ACC112 (cell line): ENCODE measurements around the gene NT5DC2.

ENCODE experiments used
- H2AFZ ChIP-seq: fragments of 200-600 bp; sonication (generic); one replicate; pipeline ENCODE4 v1.6.0; 2017; ENCODE audit warnings: antibody characterized with exemption, low read length; ENCODE audit not compliant: unreplicated experiment
- H3K27ac ChIP-seq: fragments of 200-600 bp; sonication (generic); 2 replicates; pipeline ENCODE4 v1.5.1; 2014; ENCODE audit warnings: low read depth, mild to moderate bottlenecking, antibody characterized with exemption, low read length, moderate library complexity
- H3K27me3 ChIP-seq: fragments of 200-600 bp; sonication (generic); 2 replicates; pipeline ENCODE4 v1.6.1; 2014; ENCODE audit warnings: mild to moderate bottlenecking, antibody characterized with exemption, low read length, moderate library complexity, mixed read lengths; ENCODE audit not compliant: insufficient read depth
- H3K36me3 ChIP-seq: fragments of 200-600 bp; sonication (generic); 2 replicates; pipeline ENCODE4 v1.6.1; 2016; ENCODE audit warnings: mild to moderate bottlenecking, antibody characterized with exemption, low read length, moderate library complexity, mixed read lengths; ENCODE audit not compliant: insufficient read depth
- H3K4me1 ChIP-seq: fragments of 200-600 bp; sonication (generic); one replicate; pipeline ENCODE4 v1.6.1; 2016; ENCODE audit warnings: low read length, mixed read lengths; ENCODE audit not compliant: insufficient read depth, unreplicated experiment, control insufficient read depth
- H3K4me3 ChIP-seq: fragments of 200-600 bp; sonication (generic); 2 replicates; pipeline ENCODE4 v1.5.1; 2014; ENCODE audit warnings: mild to moderate bottlenecking, low read depth, low read length
- H3K79me2 ChIP-seq: fragments of 200-600 bp; sonication (generic); one replicate; pipeline ENCODE4 v1.6.0; 2016; ENCODE audit warnings: low read length; ENCODE audit not compliant: control insufficient read depth, unreplicated experiment, insufficient read depth

The NT5DC2 gene

DNA sequence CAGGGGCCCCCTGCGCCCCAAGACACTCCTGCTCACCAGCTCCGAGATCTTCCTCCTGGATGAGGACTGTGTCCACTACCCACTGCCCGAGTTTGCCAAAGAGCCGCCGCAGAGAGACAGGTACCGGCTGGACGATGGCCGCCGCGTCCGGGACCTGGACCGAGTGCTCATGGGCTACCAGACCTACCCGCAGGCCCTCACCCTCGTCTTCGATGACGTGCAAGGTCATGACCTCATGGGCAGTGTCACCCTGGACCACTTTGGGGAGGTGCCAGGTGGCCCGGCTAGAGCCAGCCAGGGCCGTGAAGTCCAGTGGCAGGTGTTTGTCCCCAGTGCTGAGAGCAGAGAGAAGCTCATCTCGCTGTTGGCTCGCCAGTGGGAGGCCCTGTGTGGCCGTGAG lies 41.6 kb downstream of the NT5DC2 start:
- Histone ChIP-seq H3K4me1 (peaks cover 12% of the 10 kb centered on the region), H3K4me3 (no peak overlapping the region), H2AFZ (no peak overlapping the region), H3K27ac (no peak overlapping the region), H3K79me2 (no peaks in the 10 kb centered on the region), H3K36me3 (peaks cover 3% of the 10 kb centered on the region; the same call in 1 of the 2 replicates), H3K27me3 (no peaks in the 10 kb centered on the region)

DNA sequence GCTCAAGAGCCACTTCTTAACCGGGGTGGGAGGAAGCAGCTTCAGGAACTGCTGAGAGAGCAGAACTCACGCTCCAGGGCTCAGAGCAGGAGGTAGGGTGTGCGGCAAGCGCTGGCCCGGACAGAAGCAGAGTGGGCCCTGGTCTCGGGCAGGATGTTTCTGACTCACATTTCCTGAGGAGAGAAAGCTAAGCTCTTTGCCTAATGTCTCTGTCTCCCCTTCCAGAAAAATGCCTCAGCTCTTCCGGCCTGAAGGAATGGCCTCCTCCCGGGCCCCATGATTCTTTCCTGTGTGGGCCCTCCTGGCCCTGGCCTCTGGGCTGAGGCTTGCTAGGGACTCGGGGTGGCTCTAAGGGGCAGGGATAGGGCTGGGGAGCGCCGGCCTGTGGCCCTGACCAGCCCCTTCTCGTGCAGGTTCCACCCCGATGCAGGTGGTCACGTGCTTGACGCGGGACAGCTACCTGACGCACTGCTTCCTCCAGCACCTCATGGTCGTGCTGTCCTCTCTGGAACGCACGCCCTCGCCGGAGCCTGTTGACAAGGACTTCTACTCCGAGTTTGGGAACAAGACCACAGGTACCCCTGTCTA lies 42.6 kb downstream of the NT5DC2 start:
- Histone ChIP-seq H3K27ac (no peak overlapping the region), H3K36me3 (peaks cover 3% of the 10 kb centered on the region; the same call in 1 of the 2 replicates), H2AFZ (no peak overlapping the region), H3K27me3 (no peaks in the 10 kb centered on the region), H3K79me2 (no peaks in the 10 kb centered on the region), H3K4me1 (peaks cover 8% of the 10 kb centered on the region), H3K4me3 (no peak overlapping the region)

DNA sequence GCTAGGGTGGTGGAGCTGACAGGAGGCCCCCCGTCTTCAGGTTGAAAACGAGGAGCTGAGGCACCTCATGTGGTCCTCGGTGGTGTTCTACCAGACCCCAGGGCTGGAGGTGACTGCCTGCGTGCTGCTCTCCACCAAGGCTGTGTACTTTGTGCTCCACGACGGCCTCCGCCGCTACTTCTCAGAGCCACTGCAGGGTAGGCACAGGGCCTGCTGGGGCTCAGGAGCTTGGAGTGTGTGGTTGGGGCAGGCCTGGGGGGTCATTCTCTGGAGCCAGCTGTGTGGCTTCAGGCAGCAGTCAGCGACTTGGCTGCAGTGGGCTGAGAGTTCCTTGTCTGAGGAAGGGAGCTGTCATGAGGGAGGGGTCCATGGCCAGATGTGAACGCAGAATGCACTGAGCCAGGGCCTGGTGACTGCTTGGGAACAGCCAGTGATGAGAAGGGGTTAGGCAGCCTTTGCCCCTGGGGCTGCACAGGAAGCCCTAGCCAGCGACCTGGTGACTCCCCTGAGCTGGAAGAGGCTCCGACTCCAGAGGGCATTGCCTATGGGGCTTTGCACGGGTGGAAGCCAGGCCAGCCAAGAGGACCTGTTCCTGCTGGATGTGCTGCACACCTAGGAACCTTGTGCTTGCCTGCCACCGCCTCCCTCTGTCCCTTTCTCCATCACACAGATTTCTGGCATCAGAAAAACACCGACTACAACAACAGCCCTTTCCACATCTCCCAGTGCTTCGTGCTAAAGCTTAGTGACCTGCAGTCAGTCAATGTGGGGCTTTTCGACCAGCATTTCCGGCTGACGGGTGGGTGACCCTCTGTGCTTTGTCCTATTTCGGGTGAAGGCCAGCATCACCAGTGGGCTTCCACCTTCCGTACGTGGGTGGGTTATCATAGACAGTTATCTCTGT lies 43.4 kb downstream of the NT5DC2 start:
- no peaks in the 10 kb centered on the region for H3K27me3 ChIP-seq
- peaks cover 3% of the 10 kb centered on the region; the same call in 1 of the 2 replicates for H3K36me3 ChIP-seq
- H2AFZ ChIP-seq, result no peak overlapping the region
- no peak overlapping the region for H3K4me3 ChIP-seq
- peaks cover under 1% of the 10 kb centered on the region for H3K4me1 ChIP-seq
- H3K79me2 ChIP-seq, result no peaks in the 10 kb centered on the region
- H3K27ac ChIP-seq, result no peak overlapping the region

DNA sequence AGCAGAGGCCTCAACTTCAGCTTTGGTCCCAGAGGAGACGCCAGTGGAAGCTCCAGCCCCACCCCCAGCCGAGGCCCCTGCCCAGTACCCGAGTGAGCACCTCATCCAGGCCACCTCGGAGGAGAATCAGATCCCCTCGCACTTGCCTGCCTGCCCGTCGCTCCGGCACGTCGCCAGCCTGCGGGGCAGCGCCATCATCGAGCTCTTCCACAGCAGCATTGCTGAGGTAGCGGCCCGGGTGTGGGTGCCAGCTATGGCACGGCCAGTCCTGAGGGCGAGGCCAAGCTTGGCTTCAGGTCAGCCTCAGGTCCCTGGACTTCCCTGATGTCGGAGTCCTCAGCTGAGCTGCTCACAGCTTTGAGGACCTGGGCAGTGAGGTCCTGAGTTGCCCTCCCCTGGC lies 44.2 kb downstream of the NT5DC2 start:
- Histone ChIP-seq H3K4me3 (no peak overlapping the region), H3K27me3 (no peaks in the 10 kb centered on the region), H3K79me2 (no peaks in the 10 kb centered on the region), H3K27ac (no peak overlapping the region), H2AFZ (no peak overlapping the region), H3K4me1 (no peaks in the 10 kb centered on the region), H3K36me3 (peaks cover 3% of the 10 kb centered on the region; the same call in 1 of the 2 replicates)

DNA sequence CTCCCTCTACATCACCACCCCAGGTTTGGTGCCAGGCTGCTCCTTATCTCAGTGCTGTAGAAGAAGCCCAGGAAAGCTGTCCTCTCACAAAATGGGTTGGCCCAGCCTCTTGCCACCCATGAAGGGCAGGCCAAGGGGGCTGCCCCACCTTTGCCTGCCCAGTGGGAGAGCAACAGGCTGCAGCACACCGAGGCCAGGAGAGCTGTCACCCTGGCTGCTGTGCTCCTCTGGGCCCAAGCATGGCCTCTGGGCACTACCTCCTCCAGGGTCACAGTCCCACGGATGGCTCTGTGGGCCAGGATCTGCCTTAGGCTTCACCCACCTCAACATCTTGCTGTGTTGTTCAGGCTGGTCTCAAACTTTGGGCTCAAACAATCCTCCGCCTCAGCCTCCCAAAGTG lies 44.9 kb downstream of the NT5DC2 start:
- Histone ChIP-seq H3K79me2 (no peaks in the 10 kb centered on the region), H3K36me3 (peaks cover 3% of the 10 kb centered on the region; the same call in 1 of the 2 replicates), H3K27ac (no peak overlapping the region), H2AFZ (no peak overlapping the region), H3K4me1 (no peaks in the 10 kb centered on the region), H3K27me3 (no peaks in the 10 kb centered on the region), H3K4me3 (no peak overlapping the region)

DNA sequence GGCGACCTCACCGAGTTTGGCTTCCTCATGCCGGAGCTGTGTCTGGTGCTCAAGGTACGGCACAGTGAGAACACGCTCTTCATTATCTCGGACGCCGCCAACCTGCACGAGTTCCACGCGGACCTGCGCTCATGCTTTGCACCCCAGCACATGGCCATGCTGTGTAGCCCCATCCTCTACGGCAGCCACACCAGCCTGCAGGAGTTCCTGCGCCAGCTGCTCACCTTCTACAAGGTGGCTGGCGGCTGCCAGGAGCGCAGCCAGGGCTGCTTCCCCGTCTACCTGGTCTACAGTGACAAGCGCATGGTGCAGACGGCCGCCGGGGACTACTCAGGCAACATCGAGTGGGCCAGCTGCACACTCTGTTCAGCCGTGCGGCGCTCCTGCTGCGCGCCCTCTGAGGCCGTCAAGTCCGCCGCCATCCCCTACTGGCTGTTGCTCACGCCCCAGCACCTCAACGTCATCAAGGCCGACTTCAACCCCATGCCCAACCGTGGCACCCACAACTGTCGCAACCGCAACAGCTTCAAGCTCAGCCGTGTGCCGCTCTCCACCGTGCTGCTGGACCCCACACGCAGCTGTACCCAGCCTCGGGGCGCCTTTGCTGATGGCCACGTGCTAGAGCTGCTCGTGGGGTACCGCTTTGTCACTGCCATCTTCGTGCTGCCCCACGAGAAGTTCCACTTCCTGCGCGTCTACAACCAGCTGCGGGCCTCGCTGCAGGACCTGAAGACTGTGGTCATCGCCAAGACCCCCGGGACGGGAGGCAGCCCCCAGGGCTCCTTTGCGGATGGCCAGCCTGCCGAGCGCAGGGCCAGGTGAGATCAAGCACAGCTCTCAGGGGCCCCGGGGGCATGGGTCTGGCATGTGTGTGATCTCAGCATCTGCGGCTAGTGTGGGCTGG lies 45.6 kb downstream of the NT5DC2 start:
- no peak overlapping the region for H3K27ac ChIP-seq
- H3K79me2 ChIP-seq, result no peaks in the 10 kb centered on the region
- H3K4me3 ChIP-seq, result no peak overlapping the region
- H3K36me3 ChIP-seq, result peaks cover 3% of the 10 kb centered on the region; the same call in 1 of the 2 replicates
- no peaks in the 10 kb centered on the region for H3K27me3 ChIP-seq
- H3K4me1 ChIP-seq, result no peaks in the 10 kb centered on the region
- H2AFZ ChIP-seq, result no peak overlapping the region

DNA sequence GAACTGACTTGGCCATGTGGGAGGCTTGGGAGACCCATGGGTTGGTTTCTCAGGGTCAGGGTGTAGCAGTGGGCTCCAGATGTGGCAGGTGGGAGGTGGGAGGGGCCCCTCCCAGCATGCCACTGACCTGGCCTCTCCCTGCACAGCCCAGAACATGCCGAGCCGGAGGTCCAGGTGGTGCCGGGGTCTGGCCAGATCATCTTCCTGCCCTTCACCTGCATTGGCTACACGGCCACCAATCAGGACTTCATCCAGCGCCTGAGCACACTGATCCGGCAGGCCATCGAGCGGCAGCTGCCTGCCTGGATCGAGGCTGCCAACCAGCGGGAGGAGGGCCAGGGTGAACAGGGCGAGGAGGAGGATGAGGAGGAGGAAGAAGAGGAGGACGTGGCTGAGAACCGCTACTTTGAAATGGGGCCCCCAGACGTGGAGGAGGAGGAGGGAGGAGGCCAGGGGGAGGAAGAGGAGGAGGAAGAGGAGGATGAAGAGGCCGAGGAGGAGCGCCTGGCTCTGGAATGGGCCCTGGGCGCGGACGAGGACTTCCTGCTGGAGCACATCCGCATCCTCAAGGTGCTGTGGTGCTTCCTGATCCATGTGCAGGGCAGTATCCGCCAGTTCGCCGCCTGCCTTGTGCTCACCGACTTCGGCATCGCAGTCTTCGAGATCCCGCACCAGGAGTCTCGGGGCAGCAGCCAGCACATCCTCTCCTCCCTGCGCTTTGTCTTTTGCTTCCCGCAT lies 46.4 kb downstream of the NT5DC2 start:
- Histone ChIP-seq H2AFZ (no peak overlapping the region), H3K36me3 (peaks cover 7% of the 10 kb centered on the region; the same call in 1 of the 2 replicates)

DNA sequence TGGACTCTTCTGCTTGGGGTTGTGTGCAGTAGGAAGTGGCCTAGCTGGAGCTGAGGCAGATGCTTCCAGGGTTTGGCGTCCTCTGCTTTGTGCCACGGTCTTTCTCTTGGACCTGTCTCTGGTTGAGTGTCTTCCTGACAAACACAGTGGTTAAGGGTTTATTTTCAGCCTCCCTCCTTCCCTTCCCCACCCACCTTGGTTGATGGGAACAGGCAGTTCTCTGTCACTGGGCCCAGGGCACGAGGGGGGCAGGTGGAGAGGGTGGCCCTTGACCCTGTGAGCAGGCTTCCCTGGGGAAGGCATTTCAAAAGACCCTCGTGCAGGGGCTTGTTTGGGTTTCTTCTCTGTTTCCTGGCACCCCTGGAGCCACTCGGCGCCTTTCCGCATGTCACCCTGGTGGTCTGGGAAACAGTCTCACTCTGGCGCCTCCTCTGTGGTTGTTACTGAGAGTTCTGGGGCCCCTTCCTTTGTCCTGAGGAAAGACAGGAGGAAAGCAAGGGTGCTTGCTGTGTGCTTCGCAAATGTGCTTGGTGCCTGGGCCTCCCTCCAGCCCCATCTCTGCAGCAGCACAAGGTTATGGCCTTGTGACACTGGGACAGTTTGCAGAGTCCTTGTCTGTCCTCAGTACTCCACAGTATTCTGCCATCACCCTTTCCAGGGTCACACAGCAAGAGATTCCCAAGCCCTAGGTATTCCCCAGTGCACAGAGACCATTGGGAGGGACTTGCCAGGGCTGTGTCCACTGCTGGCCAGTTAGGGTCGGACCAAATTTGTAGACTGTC lies 48.8 kb downstream of the NT5DC2 start:
- Histone ChIP-seq H3K4me1 (no peaks in the 10 kb centered on the region), H3K36me3 (peaks cover 7% of the 10 kb centered on the region; the same call in 1 of the 2 replicates)

More for the DNA sequence above, 46.4 kb downstream of the NT5DC2 start:
- Histone ChIP-seq H3K4me3 (no peak overlapping the region), H3K27ac (no peak overlapping the region), H3K4me1 (no peaks in the 10 kb centered on the region), H3K27me3 (no peaks in the 10 kb centered on the region), H3K79me2 (no peaks in the 10 kb centered on the region)

DNA sequence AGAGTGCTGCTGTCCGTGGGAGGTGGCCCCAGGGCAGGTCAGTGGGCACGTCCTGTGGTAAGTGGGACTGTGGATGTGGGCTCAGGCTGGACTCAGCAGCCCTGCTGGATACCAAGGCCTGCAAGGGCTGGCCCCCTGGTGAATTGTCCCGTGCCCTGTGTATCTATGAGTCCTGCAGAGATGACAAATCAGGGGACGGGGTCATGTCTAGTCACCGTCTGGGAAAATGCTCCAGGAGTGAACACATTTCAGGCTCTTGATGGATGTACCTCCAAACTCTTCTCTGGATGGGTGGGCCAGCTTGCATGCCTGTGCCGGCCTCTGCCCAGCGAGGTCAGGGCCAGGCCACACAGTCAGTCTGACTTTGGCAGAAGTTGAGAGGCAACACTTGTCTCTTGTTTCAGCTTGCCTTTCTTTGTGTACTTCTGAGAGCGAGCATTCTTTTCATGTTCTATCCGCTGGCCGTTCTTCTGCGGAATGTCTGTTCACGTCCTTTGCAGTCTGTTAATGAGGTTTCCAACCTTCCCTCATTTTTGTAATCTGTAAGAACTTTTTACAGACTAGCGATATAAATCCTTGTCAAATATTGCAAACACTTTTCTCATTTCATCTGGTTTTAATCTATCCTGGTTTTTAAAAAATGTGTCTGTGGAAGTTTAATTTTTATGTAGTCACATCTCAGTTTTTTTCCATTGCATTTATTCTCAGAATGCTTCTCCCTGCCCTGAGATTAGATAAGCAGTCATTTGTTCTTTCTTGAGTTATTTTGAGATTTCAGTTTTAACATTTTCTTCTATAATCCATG lies 49.9 kb downstream of the NT5DC2 start:
- Histone ChIP-seq H3K4me1 (no peaks in the 10 kb centered on the region), H2AFZ (no peak overlapping the region), H3K27me3 (no peaks in the 10 kb centered on the region), H3K79me2 (no peaks in the 10 kb centered on the region), H3K27ac (no peak overlapping the region), H3K36me3 (peaks cover 7% of the 10 kb centered on the region; the same call in 1 of the 2 replicates), H3K4me3 (no peak overlapping the region)

More for the DNA sequence above, 48.8 kb downstream of the NT5DC2 start:
- H2AFZ ChIP-seq, result no peak overlapping the region
- H3K27ac ChIP-seq, result no peak overlapping the region
- no peaks in the 10 kb centered on the region for H3K79me2 ChIP-seq
- no peak overlapping the region for H3K4me3 ChIP-seq
- H3K27me3 ChIP-seq, result no peaks in the 10 kb centered on the region
